GM12892 (cell line): ENCODE data around the gene HMCN2.

Source experiments
- DNase-seq: peaks from one replicate; pipeline ENCODE4 v3.0.0; 2011; ENCODE audit not compliant: insufficient read length
- FAIRE-seq: peaks from 2 replicates; lab custom pipeline; 2011; peaks lifted over from hg19 to GRCh38; lab: Jason Lieb, UNC
- POLR2A ChIP-seq: IDR thresholded peaks from 2 replicates; pipeline ENCODE4 v1.6.1; 2011; ENCODE audit warnings: low read depth, low read length, control low read depth
- POLR2AphosphoS5 ChIP-seq: IDR thresholded peaks from 2 replicates; pipeline ENCODE4 v1.6.1; 2011; ENCODE audit warnings: low read depth, low read length, control low read depth
- TAF1 ChIP-seq: IDR thresholded peaks from 2 replicates; pipeline ENCODE4 v1.6.1; 2011; ENCODE audit warnings: low read depth, mild to moderate bottlenecking, control low read depth, low read length, borderline replicate concordance

HMCN2 gene

DNA sequence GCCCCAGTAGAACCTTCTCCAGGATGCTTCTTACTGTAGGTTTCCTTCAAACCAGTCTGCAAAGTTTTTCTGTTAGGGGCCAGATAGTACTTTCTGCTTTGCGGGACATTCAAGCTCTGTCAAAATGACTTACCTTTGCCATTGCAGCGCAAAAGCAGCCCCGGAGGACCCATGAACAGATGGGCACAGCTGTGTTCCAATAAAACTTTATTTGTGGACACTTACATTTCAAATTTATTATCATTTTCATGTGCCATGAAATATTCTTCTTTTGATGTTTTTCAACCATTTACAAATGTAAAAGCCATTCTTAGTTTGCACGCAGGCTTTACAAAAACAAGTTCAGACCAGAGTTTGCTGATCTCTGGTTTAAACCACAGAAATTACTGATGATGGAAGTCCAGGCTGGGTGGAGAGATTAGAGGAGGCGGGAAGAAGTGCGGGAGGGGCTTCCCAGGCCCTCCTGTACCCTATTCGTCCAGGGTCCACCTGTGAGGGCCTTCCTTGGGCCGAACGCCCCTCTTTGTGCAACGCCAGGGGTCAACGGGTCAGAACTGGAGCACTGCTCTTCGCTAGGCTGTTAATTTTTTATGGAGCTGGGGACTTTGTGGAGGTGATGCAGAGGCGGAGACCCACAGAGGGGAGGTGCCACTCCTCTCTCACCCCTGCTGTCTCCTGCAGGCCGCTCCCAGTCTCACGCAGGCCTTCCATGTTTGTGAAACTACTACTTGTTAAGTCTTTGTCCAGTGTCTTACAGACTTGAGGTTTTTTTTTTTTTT, 171.6 kb downstream of the HMCN2 start:
- TF ChIP-seq TAF1 (no peak), POLR2AphosphoS5 (no peak), POLR2A (no peak)
- FAIRE-seq (no peak), DNase-seq (no peak)

DNA sequence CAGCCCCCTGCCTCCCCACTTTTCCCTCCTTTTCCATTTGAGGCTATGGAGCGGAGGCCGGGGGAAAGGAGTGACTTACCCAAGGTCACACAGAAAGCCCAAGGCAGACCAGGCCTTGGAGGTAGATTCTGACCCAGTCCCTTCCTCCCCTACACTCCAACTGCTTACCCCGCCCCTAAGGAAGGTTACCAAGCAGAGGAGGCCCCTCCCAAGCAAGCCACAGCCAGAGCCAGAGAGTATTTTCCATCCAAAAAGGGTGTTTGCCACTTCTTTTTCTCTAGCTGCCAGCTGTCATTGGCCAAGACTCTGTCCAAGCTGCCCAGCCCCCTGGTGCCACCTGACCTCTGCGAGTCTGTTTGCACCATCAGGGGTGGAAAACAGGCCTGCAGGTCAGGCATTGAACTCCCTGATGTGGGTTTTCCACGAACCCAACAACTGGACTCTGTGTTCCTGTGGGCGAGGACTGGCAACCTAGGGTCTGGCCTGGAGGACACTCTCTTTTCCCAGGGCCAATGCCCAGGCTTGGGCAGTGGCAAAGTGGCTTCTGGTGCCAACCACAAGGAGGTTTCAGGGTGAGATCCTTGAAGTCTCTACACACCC, 172.9 kb downstream of the HMCN2 start:
- FAIRE-seq (no peak), DNase-seq (no peak)
- no peak for TF ChIP-seq TAF1
- no peak for TF ChIP-seq POLR2A
- no peak for TF ChIP-seq POLR2AphosphoS5

- FAIRE-seq: no peak
- TF ChIP-seq POLR2A (no peak), TAF1 (no peak), POLR2AphosphoS5 (no peak)
- DNase-seq: no peak
Observed at GRCh38 chr9:130441031-130441430, 175.5 kb downstream of the HMCN2 start.

DNA sequence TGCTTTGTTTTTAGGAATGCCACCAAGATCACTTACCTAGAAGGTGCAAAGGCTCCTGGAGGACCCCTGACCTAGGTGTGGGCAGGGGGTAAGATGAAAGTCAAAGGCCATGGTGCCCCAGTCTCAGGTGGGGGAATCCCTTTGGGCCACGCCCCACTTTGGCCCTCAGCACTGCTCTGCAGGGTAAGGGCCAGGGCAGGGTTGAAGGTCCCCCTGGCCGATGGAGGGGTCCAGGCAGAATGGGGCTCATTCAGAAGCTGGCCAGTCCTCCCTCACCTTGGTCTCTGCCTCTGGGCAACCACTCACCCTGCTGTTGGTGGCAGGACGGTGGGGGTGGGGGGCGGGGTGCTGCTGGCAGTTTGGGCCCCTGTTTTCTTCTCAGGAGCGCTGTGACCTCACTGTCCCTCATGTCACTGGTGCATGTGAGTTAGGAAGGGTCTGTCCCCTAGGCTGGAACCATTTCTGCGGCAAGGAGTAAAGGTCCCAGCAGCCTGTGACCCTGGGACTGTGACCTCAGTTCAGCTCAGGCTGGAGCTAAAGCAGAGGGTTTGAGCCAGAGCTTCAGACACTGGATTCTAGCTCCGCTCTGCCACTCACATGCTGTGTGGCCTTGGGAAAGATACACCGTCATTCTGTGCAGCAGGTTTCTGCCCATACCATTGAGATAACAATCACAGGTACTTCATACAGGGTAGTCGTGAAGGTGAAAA, 177.3 kb downstream of the HMCN2 start:
- no peak for DNase-seq
- no peak for TF ChIP-seq POLR2AphosphoS5
- TF ChIP-seq POLR2A: no peak
- TF ChIP-seq TAF1: no peak
- FAIRE-seq: no peak

DNA sequence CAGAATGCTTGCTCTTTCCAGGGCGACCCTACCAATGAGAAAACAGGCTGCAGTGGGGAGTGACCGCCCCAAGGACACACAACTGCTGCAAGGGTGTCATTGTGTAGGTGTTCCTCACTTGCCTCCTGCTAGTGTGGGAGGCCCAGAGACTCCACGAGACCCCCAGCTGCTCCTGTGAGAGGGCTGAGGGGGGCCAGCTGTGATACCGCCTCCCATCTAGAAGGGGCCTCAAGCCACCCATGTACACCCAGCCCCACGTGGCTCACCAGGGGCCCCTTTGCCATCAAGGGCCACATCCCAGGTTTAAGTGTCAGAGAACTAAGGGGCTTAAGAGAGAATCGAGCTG, 177.9 kb downstream of the HMCN2 start:
- no peak for TF ChIP-seq POLR2A
- no peak for TF ChIP-seq TAF1
- TF ChIP-seq POLR2AphosphoS5: no peak
- FAIRE-seq (no peak), DNase-seq (no peak)

DNA sequence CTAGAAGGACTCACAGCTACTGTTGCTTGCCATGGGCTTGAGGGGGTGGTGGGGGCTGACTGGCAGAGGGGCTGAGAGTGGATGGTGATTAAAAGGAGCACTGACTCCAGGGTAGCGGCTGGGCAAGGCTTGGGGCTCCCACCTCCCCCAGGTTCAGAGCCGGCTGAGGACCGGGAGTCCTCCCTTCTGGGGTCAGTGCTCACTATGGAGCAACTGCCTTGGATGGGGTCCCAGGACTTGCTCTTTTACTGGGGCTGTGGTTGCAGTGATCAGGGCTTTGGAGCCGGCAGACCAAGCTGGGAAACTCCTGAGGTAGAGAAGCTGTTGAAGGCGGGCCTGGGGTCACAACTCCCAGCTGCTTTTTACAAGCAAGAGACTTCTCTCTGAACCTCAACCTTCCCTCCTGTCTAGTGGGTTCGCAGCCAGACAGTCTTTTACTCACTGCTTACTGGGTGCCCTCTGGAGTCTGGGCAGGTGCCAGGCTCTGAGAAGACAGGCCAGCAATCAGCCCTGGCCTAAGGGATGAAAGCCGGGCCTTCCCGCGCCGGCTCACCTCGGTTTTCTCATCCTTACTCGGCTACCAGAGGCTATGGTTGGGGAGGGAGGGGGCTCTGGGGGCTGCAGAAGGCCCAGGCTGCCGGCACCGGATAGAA, 178.4 kb downstream of the HMCN2 start:
- no peak for FAIRE-seq
- no peak for DNase-seq
- TF ChIP-seq POLR2AphosphoS5 (no peak), POLR2A (no peak), TAF1 (no peak)

- TF ChIP-seq TAF1 (no peak), POLR2AphosphoS5 (no peak)
- FAIRE-seq (no peak), DNase-seq (no peak)
Observed at GRCh38 chr9:130444565-130445221, 179.1 kb downstream of the HMCN2 start, which contains the start of gene ASS1. Gene ASS1, plus strand, starts transcription at chr9:130444961. Its CDS starts 7,268 bp downstream, at chr9:130452229.

DNA sequence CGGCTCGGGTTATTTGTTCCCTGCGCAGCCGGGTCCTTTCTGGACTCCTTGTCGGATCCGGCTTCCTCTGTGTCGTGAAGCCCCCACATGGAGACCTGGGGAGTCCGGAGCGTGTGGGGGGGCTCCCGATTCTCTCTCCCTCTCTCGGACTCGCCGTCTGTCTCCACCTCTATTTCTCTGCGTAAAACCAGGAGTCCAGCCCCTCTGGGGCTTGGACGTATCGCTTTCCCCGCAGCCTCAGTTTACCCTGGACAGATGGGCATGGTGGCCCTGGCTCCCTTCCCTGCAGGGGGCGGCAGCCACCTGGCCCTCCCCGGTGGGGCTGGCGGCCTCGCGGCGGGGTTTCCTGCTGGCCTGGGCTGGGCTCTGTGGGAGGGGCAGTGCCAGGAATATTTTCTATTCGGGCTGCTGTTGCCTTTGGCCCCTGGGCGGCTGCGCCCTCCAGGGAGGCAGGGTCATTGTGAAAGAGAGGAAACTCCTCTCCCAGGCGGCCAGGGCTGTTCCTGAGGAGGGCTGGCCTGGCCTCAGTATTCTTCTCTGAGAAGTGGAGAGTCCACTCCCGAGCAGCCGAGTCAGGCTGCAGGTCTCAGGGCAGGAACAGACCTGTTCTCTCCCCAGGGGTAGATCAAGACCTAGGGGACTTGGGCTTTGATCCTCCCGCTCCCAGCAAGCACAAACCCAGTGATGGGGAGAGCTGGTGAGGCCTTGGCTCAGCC, 179.9 kb downstream of the HMCN2 start:
- FAIRE-seq (no peak), DNase-seq (no peak)
- TF ChIP-seq POLR2AphosphoS5 (no peak), TAF1 (no peak), POLR2A (no peak)

DNA sequence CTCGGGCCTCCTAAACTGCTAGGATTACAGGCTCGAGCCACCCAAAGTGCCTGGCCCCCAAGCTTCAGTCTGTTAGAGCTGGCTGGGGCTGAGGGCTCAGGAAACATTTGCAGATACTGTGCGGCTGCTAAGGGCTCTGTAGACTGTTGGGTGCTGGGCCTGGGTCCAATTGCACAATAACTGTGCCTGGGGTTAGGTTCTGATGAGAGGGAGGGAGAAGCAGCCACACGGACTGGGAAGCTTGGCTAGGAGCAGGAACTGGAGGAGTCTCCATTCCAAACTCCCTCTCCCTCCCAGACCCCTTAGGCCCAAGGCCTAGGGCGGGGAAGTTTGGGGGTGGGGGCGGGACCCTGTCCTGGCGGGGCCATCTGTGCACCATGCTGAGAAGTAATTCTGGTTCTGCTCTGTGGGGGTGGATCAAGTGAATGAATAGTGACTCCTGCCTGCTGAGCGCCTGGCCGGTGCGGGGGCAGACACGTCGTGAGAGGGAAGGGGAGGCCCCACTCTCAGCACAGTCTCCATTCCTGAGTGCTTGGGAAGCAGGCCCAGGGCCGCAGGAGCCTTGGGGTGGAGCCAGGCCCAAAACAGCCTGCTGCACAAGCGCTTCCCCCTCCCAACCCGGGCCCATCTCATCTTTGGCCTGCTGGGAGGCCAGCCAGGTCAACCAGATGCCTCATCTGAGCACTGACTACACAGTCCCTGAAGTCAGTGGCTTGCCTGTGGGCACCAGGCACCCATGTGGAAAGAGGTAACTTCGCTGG, 180.7 kb downstream of the HMCN2 start:
- no peak for DNase-seq
- TF ChIP-seq TAF1: no peak
- TF ChIP-seq POLR2A: no peak
- TF ChIP-seq POLR2AphosphoS5: no peak
- FAIRE-seq: no peak

- FAIRE-seq (no peak), DNase-seq (no peak)
- no peak for TF ChIP-seq POLR2A
- no peak for TF ChIP-seq POLR2AphosphoS5
- no peak for TF ChIP-seq TAF1
Observed at GRCh38 chr9:130447193-130447816, 181.7 kb downstream of the HMCN2 start.
